CD4-positive, alpha-beta T cell (primary cell): ENCODE measurements around the gene ST3GAL5. TPM values are rescaled to one million over a fixed set of nuclear protein-coding genes. Genes with fewer than 3 reads are reported as not detected.

Experiments
- ATAC-seq: fragments of 200-7000 bp; cut with Tn5 transposase; one replicate; pipeline ENCODE4 v1.10.0; 2022; ENCODE audit warnings: mild to moderate bottlenecking; ENCODE audit not compliant: poor library complexity
- CTCF ChIA-PET: fragments of 350-600 bp; sonication (Branson Sonifier 250); formaldehyde crosslinking; loops from one replicate; lab custom pipeline; 2021; ENCODE audit warnings: antibody characterized with exemption, inconsistent platforms; lab: Charles Lee
- POLR2A ChIA-PET: fragments of 350-600 bp; sonication (Branson Sonifier 250); formaldehyde crosslinking; loops from one replicate; lab custom pipeline; 2021; ENCODE audit warnings: antibody characterized with exemption, inconsistent platforms; lab: Charles Lee
- DNase-seq, 14 experiments: peaks; one replicate each; pipeline ENCODE4 v3.0.0-alpha.2; 2013 to 2020; ENCODE audit warnings: mixed read lengths in 2 of 14
- H3K27ac ChIP-seq, 2 donors: one replicate each; pipeline versions ENCODE4 v1.5.1 to v1.7.0; 2013; ENCODE audit warnings: low read length in 2 of 2, low read depth in 1 of 2, mild to moderate bottlenecking in 1 of 2
- H3K27me3 ChIP-seq, 2 experiments: 1 replicate in 1 of 2; 2 replicates in 1 of 2; pipeline versions ENCODE4 v1.6.1 to v1.7.0; 2013; ENCODE audit warnings: low read length in 2 of 2, control low read depth in 1 of 2, mild to moderate bottlenecking in 1 of 2, moderate library complexity in 1 of 2; ENCODE audit not compliant: insufficient read depth in 2 of 2, control insufficient read depth in 1 of 2
- H3K36me3 ChIP-seq: one replicate; pipeline ENCODE4 v1.6.1; 2013; ENCODE audit warnings: low read length, control low read depth; ENCODE audit not compliant: insufficient read depth
- H3K4me1 ChIP-seq: one replicate; pipeline ENCODE4 v1.6.1; 2013; ENCODE audit warnings: low read length, control low read depth; ENCODE audit not compliant: insufficient read depth
- H3K4me3 ChIP-seq: one replicate; pipeline ENCODE4 v1.5.1; 2013; ENCODE audit warnings: mild to moderate bottlenecking, low read length, moderate library complexity
- H3K9me3 ChIP-seq, 2 experiments: 1 replicate in 1 of 2; 2 replicates in 1 of 2; pipeline versions ENCODE4 v1.6.1 to v1.7.0; 2013; ENCODE audit warnings: low read length in 2 of 2, mild to moderate bottlenecking in 2 of 2, control low read depth in 1 of 2, moderate library complexity in 1 of 2; ENCODE audit not compliant: control insufficient read depth in 1 of 2, insufficient read depth in 1 of 2
- H3K27ac Mint-ChIP-seq: one replicate; pipeline ENCODE4 v1.8.0; 2020; ENCODE audit warnings: mixed read lengths
- H3K27me3 Mint-ChIP-seq: one replicate; pipeline ENCODE4 v1.8.0; 2021; ENCODE audit warnings: mixed read lengths
- H3K36me3 Mint-ChIP-seq: one replicate; pipeline ENCODE4 v1.8.0; 2021; ENCODE audit warnings: low read depth, mixed read lengths
- H3K4me1 Mint-ChIP-seq: one replicate; pipeline ENCODE4 v1.8.0; 2021; ENCODE audit warnings: low read depth, mixed read lengths
- H3K4me3 Mint-ChIP-seq: one replicate; pipeline ENCODE4 v1.8.0; 2020; ENCODE audit warnings: mild to moderate bottlenecking, mixed read lengths
- H3K9me3 Mint-ChIP-seq: one replicate; pipeline ENCODE4 v1.8.0; 2020; ENCODE audit warnings: mixed read lengths
- intact Hi-C, 2 experiments: fragments of 100-400 bp; cut with DNase I in 1 of 2; cut with micrococcal nuclease in 1 of 2; formaldehyde crosslinking; loops; one replicate each; pipeline versions ENCODE4 v1.15.1 to v1.9.0; 2023 to 2025; cut with DNase I, micrococcal nuclease
- total RNA-seq, 174 experiments: library from RNA in 2 of 174; stranded (reverse) in 2 of 174; gene quantifications; one replicate each; pipeline ENCODE4 v1.2.3 and lab custom pipeline; 2021 to 2026
- TF ChIP-seq, protein P1 (sequence below): fragments of 200-600 bp; IDR thresholded peaks from one replicate; pipeline ENCODE4 v1.8.0; 2022; ENCODE audit warnings: antibody characterized with exemption, mild to moderate bottlenecking

ST3GAL5 gene
- total RNA-seq, 2 experiments from 2014 or later = 76.7 to 77.8 TPM

DNA sequence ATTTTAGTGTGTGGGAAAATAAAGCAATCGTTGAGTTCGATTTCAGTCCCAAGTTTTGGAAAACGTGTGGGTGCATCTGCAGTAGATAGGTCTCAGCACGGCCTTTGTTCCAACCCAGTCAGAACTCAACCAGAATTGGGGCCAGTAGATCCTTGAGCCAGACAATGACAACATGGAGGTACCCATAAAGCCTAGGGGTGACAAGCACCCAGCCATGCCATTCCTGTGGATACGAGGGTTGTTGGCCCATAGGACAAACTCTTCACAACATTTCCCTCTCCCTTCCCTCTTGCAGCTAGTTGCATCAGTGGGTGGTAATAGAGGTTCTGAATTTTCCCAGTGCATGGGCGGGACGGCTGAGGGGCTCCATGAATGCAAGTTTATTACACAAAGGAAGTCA lies 60.1 kb downstream of the ST3GAL5 start:
- H3K27me3 ChIP-seq = no peaks in the 10 kb centered on the region
- ATAC-seq = no peak
- no peak overlapping the region for H3K4me3 Mint-ChIP-seq
- H3K9me3 ChIP-seq = no peaks in the 10 kb centered on the region
- ChIA-PET CTCF (interaction anchor here (1.6 to 6.3 kb wide), 4 partner anchors 60 to 250 kb away, joined by 5 to 94 read pairs (median 40); partner anchors contain the start of gene ST3GAL5), POLR2A (interaction anchor here (2.8 kb wide), 1 partner anchor 60 kb away, joined by 38 read pairs; the partner anchor contains the start of gene ST3GAL5)
- no peaks in the 10 kb centered on the region for H3K36me3 ChIP-seq
- TF ChIP-seq, protein P1, sequence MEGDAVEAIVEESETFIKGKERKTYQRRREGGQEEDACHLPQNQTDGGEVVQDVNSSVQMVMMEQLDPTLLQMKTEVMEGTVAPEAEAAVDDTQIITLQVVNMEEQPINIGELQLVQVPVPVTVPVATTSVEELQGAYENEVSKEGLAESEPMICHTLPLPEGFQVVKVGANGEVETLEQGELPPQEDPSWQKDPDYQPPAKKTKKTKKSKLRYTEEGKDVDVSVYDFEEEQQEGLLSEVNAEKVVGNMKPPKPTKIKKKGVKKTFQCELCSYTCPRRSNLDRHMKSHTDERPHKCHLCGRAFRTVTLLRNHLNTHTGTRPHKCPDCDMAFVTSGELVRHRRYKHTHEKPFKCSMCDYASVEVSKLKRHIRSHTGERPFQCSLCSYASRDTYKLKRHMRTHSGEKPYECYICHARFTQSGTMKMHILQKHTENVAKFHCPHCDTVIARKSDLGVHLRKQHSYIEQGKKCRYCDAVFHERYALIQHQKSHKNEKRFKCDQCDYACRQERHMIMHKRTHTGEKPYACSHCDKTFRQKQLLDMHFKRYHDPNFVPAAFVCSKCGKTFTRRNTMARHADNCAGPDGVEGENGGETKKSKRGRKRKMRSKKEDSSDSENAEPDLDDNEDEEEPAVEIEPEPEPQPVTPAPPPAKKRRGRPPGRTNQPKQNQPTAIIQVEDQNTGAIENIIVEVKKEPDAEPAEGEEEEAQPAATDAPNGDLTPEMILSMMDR = no peak
- intact Hi-C loops = no loop called here
- H3K27ac ChIP-seq = no peak overlapping the region
- H3K4me3 ChIP-seq = no peak overlapping the region
- peaks cover 3% of the 10 kb centered on the region for H3K27me3 Mint-ChIP-seq
- H3K4me1 ChIP-seq = peaks cover 15% of the 10 kb centered on the region
- H3K27ac Mint-ChIP-seq = no peak overlapping the region
- no peaks in the 10 kb centered on the region for H3K9me3 Mint-ChIP-seq
- H3K4me1 Mint-ChIP-seq = peaks cover 29% of the 10 kb centered on the region
- H3K36me3 Mint-ChIP-seq = no peaks in the 10 kb centered on the region
- no peak for DNase-seq

DNA sequence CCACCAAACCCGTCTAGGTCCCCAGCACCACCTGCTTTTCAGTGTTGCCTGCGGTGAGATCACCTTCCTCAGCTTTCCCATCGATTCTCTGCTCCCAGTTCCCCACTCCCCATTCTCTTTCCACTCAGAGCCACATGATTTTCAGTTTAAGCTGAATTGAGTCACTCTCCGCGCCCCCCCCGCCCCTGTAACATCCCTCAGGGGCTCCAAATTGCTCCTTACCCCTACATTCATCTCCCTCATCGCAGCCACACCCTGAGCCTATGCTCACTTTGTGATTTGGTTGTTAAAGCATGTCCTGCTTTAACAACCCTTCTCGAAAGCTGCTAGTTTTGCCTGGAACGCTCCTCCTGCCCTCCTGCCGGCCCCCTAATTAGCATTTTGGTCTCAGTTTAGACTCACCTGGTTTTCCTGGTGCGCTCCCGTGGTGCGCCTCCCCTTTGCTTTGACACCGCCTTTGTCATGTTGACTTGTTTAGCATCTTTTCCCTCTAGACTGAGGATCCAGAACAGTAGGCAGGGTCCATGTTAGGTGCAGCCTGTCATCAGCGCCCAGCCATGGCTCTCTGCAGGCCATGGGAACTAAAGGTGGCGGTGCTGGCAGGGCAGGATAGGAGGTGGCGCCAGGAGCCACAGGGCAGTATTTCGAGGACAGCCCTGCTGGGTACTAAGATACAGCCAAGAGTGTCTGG lies 60.8 kb downstream of the ST3GAL5 start:
- ChIA-PET CTCF (interaction anchor here (0.5 to 6.3 kb wide), 29 partner anchors 9 to 278 kb away, joined by 3 to 94 read pairs (median 5); partner anchors contain the start of genes POLR1A, PTCD3 and ST3GAL5), POLR2A (interaction anchor here (0.8 to 2.8 kb wide), 9 partner anchors 25 to 278 kb away, joined by 3 to 38 read pairs (median 8); partner anchors contain the start of genes POLR1A, PTCD3 and ST3GAL5)
- Mint-ChIP-seq H3K4me1 (peaks cover 23% of the 10 kb centered on the region), H3K27ac (peak overlapping the region; percentile 49), H3K9me3 (no peaks in the 10 kb centered on the region), H3K27me3 (peaks cover 3% of the 10 kb centered on the region), H3K4me3 (no peak overlapping the region), H3K36me3 (no peaks in the 10 kb centered on the region)
- Histone ChIP-seq H3K4me1 (peaks cover 15% of the 10 kb centered on the region), H3K9me3 (no peaks in the 10 kb centered on the region), H3K36me3 (no peaks in the 10 kb centered on the region), H3K27me3 (no peaks in the 10 kb centered on the region), H3K4me3 (no peak overlapping the region), H3K27ac (peak overlapping the region in 1 of 2 donors; percentile 5)
- DNase-seq = no peak
- no peak for ATAC-seq
- intact Hi-C loops = loop anchor here (1.0 to 2.0 kb wide), 5 partner anchors 61 to 252 kb away; no protein-coding TSS in a partner anchor
- TF ChIP-seq, protein P1 = no peak

DNA sequence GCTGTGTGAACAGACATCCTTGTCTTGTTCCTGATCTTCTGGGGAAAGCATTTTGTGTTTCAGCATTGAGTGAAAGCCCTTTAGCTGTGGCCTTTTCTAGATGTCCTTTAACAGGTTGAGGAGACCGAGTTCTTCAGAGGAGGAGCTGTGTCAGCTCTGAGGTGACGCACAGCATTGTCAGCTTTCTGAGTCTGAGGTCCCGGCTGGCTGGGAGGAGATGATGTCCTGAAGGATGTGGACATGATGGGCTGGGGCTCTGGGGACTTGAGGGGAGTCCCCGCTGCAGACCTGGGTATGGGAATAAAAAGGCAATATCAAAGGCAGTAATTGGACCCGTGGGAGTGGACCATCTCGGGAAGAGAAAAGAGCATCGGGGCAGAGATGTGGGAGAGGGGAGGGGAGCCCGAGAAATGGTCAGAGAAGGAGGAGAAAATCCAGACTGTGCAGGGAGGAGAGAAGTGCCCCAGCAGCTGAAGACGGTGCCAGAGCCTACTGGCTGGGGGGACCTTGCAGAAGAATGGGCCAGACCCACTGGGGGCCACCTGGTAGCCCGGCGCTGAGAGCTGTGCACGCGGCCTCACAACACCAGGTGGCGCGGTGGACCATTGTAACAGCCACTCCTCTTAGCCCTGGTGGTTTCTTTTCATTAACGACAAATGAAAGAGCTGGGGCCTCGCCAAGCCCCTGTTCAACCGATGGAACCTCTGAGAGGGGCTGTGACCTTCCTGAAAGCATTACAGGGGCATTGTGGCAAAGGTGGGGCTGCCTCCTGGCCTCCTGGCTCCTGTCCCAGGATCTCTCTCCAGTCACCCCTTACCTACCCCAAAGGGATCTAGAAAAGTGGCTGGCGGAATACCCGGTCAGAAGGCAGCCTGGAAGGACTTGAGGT lies 61.6 kb downstream of the ST3GAL5 start:
- Mint-ChIP-seq H3K4me3 (no peak overlapping the region), H3K36me3 (no peaks in the 10 kb centered on the region), H3K9me3 (no peaks in the 10 kb centered on the region), H3K27ac (peak overlapping the region; percentile 49), H3K4me1 (peaks cover 22% of the 10 kb centered on the region), H3K27me3 (peaks cover 3% of the 10 kb centered on the region)
- POLR2A ChIA-PET = interaction anchor here (0.8 to 2.8 kb wide), 9 partner anchors 25 to 279 kb away, joined by 3 to 38 read pairs (median 8); partner anchors contain the start of genes POLR1A, PTCD3 and ST3GAL5
- DNase-seq = peak; percentile 74 to 90 (median 81)
- Histone ChIP-seq H3K4me3 (no peak overlapping the region), H3K4me1 (peaks cover 10% of the 10 kb centered on the region), H3K36me3 (no peaks in the 10 kb centered on the region), H3K27me3 (no peaks in the 10 kb centered on the region), H3K27ac (peak overlapping the region in 1 of 2 donors; percentile 5), H3K9me3 (no peaks in the 10 kb centered on the region)
- TF ChIP-seq, protein P1 = peak; percentile 92
- intact Hi-C loops = loop anchor here (1.0 to 2.0 kb wide), 5 partner anchors 62 to 253 kb away; no protein-coding TSS in a partner anchor
- peak; percentile 100 for ATAC-seq
- CTCF ChIA-PET = interaction anchor here (0.5 to 6.3 kb wide), 31 partner anchors 10 to 279 kb away, joined by 3 to 94 read pairs (median 5); partner anchors contain the start of genes POLR1A, PTCD3 and ST3GAL5
